WERI-Rb-1 (cell line): ENCODE results near the gene TNS1.

Experiments
- DNase-seq: peaks from one replicate; pipeline ENCODE4 v3.0.0-alpha.2; 2020
- H3K27ac ChIP-seq: fragments of 250-450 bp; sonication (Bioruptor Pico); 2 replicates; pipeline ENCODE4 v1.5.1; 2020; ENCODE audit warnings: mild to moderate bottlenecking, moderate library complexity
- H3K27me3 ChIP-seq: fragments of 250-450 bp; sonication (Bioruptor Pico); 2 replicates; pipeline ENCODE4 v1.5.1; 2021; ENCODE audit warnings: mild to moderate bottlenecking, low read depth, moderate library complexity; ENCODE audit not compliant: insufficient read depth, severe bottlenecking
- H3K36me3 ChIP-seq: fragments of 250-450 bp; sonication (Bioruptor Pico); 2 replicates; pipeline ENCODE4 v1.5.1; 2020; ENCODE audit warnings: mild to moderate bottlenecking, moderate library complexity
- H3K4me3 ChIP-seq: 2 replicates; pipeline ENCODE4 v1.5.1; 2011; ENCODE audit warnings: low read depth, mild to moderate bottlenecking, control low read depth, low read length
- H3K9me3 ChIP-seq: fragments of 250-450 bp; sonication (Bioruptor Pico); 2 replicates; pipeline ENCODE4 v1.5.1; 2021; ENCODE audit warnings: mild to moderate bottlenecking, moderate library complexity; ENCODE audit not compliant: severe bottlenecking
- TF ChIP-seq, protein P1 (sequence below): IDR thresholded peaks from 2 replicates; pipeline ENCODE4 v1.5.1; 2011; ENCODE audit warnings: low read depth, mild to moderate bottlenecking, control low read depth, inconsistent platforms, low read length

The TNS1 gene

DNA sequence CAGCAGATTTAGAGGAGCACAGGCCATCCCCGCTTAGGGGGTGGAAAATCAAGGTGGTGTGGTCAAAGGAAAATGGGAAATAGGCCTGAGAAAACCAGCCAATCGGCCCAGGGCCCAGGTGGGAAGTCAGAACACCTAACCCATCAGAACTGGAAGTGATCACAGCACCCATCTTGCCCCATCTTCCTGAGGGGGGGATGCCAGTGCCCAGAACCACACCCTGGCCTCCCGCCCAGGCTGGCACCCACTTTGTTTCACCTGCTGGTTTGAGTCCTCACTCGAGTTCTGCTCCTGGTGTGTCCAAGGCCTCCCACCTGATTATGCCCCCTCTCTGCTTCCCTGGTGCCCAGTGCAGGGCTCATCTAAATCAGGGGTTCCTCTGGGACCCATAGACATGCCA, 174.5 kb downstream of the TNS1 start:
- Histone ChIP-seq H3K4me3 (no peak overlapping the region), H3K36me3 (no peaks in the 10 kb centered on the region), H3K9me3 (no peaks in the 10 kb centered on the region), H3K27ac (no peak overlapping the region), H3K27me3 (no peaks in the 10 kb centered on the region)
- TF ChIP-seq, protein P1, sequence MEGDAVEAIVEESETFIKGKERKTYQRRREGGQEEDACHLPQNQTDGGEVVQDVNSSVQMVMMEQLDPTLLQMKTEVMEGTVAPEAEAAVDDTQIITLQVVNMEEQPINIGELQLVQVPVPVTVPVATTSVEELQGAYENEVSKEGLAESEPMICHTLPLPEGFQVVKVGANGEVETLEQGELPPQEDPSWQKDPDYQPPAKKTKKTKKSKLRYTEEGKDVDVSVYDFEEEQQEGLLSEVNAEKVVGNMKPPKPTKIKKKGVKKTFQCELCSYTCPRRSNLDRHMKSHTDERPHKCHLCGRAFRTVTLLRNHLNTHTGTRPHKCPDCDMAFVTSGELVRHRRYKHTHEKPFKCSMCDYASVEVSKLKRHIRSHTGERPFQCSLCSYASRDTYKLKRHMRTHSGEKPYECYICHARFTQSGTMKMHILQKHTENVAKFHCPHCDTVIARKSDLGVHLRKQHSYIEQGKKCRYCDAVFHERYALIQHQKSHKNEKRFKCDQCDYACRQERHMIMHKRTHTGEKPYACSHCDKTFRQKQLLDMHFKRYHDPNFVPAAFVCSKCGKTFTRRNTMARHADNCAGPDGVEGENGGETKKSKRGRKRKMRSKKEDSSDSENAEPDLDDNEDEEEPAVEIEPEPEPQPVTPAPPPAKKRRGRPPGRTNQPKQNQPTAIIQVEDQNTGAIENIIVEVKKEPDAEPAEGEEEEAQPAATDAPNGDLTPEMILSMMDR, result no peak
- no peak for DNase-seq

DNA sequence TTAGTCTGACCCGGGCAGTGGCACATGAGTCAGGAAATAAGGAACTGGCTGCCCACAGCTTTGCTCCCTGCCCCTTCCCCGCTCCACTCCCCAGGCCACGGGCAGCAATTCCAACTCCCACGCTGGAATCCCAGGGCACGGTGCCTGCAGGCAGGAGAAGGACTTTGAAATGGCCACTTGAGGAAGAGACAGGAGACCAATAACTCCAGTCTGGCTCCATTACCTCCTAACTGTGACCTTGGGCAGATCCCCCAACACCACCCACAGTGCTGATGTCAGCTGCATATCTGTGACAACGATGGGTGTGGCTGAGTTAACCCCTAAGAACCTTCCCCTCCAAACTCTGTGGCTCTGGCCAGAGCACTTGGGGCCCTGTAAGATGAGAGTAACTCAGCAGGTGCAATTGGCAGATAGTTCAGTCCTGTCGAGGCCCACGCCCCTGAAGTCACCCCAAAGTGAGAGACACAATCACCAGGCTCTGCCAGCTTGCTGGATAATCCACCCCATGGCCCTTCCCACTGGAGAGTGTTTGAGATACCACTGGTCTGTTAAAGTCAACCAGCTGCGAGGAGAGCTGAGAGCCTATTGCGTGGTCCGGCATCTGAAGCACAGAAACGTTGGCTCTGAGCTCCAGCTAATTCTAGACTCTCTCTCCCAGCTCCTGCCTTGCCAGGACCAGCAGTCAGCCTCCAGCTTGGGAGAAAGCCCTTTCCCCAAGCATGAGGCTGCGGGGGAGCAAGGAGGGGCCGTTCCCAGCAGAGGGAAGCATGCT, 175.2 kb downstream of the TNS1 start:
- TF ChIP-seq, protein P1, result no peak
- no peak overlapping the region for H3K27ac ChIP-seq
- no peaks in the 10 kb centered on the region for H3K36me3 ChIP-seq
- no peak for DNase-seq
- no peaks in the 10 kb centered on the region for H3K27me3 ChIP-seq
- H3K9me3 ChIP-seq, result no peaks in the 10 kb centered on the region
- no peak overlapping the region for H3K4me3 ChIP-seq

DNA sequence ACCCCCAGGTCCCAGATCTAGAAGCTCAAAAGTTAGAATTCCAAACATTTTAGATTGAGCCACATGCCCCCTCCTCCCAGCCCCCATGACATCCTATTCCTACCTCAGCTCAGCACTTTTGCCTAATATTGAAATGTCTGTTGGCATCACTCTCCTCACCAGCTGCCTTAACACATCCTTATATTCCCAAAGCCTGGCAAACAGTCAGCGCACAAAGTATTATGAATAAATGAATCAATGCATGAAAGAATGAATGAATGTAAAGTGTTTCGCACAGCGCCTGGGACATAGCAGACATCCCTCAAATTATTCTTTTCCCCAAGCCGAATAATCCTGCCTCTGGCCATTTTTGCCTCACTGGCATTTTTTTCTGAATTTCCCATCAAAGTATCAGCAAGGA, 175.8 kb downstream of the TNS1 start:
- TF ChIP-seq, protein P1, result no peak
- Histone ChIP-seq H3K27ac (no peak overlapping the region), H3K9me3 (no peaks in the 10 kb centered on the region), H3K4me3 (no peak overlapping the region), H3K27me3 (no peaks in the 10 kb centered on the region), H3K36me3 (no peaks in the 10 kb centered on the region)
- no peak for DNase-seq

DNA sequence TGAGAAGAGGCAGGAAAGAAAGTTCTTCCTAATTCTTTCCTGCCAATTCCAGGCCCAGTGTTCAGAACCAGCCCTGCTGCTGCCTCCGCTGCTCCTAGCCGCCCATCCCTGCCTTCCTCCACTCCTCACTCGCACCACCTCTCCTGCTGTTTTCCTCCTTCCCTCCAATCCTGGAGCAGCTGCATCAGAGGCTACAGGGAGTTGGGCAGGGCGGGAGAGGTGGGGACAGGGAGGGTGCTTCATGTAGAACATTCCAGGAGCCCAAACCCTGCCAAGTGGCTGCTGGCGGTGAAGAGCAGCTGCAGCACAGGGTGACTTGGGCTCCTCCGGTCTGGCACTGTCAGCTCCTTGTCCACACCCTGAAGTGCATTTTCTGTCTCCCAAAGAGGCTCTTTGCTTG, 176.3 kb downstream of the TNS1 start:
- H3K27me3 ChIP-seq, result no peaks in the 10 kb centered on the region
- no peaks in the 10 kb centered on the region for H3K36me3 ChIP-seq
- no peak for DNase-seq
- TF ChIP-seq, protein P1, result no peak
- H3K4me3 ChIP-seq, result no peak overlapping the region
- no peak overlapping the region for H3K27ac ChIP-seq
- H3K9me3 ChIP-seq, result no peaks in the 10 kb centered on the region

DNA sequence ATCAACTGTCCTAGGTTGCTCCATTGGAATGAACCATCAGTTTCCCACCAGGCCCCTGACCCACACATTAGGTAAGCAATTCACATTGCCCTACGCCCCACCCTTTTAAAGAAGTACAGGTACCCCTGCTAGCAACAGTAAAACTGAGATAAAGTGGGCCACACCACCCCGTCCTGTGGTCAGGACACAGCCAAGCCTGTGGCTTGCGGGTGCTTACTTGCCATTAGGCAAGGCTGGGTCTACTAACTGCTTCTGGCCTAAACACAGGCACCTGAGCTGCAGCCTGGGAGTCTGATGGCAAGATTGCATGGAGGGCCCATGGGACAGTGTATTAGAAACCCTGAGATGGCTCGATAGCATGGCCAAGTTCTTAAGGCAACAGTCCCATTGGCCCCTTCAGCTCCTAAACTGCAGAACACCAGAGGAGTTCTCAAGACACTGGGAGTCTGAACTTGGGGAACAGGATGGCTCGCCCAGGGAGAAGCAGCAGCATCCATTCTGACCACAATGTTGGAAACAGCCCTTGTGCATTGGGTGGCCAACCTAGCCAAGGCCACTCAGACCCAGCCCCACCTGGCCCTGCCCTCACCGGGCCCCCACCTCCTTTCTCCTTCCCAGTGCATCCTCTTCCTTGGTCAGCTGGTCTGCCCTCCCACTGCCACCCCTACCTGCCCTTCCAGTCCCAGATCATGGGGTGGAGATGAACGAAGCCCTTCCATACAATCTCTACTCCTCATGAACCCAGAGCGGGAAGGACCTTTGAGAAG, 177.1 kb downstream of the TNS1 start:
- TF ChIP-seq, protein P1, result no peak
- H3K9me3 ChIP-seq, result no peaks in the 10 kb centered on the region
- H3K27ac ChIP-seq, result no peak overlapping the region
- no peak for DNase-seq
- no peak overlapping the region for H3K4me3 ChIP-seq
- no peaks in the 10 kb centered on the region for H3K27me3 ChIP-seq
- no peaks in the 10 kb centered on the region for H3K36me3 ChIP-seq
